Measurements from ENCODE around the gene DPM3.

- TF ChIP-seq RCOR1 (IDR thresholded peaks at IDR 0.05; ENCODE audit: low read length), result no peak
- TF ChIP-seq CTCF (IDR thresholded peaks at IDR 0.05), result no peak
- TF ChIP-seq GATA2 (CRISPR knock-in tag; IDR thresholded peaks at IDR 0.05), result no peak
- no peak for TF ChIP-seq MAX (IDR thresholded peaks at IDR 0.05; ENCODE audit: low read depth)
- no peak for TF ChIP-seq EZH2phosphoT487 (IDR thresholded peaks at IDR 0.05; ENCODE audit: borderline replicate concordance, low read depth)
- no peak for TF ChIP-seq REST (IDR thresholded peaks at IDR 0.05; ENCODE audit: low read depth, low read length)
- no peak for TF ChIP-seq USF1 (IDR thresholded peaks at IDR 0.05; ENCODE audit: borderline replicate concordance, low read depth)
Observed at GRCh38 chr1:155187456-155187891, 47.1 kb upstream of the DPM3 start.

Measured in SK-N-SH (cell line).